ENCODE data around the gene LENG1. TPM values are rescaled to one million over a fixed set of nuclear protein-coding genes. Genes with fewer than 3 reads are reported as not detected.

Gene LENG1
- total RNA-seq, 4 donors from 2014 or later: 7.4 to 12.9 (median 10.4) TPM

- peak; percentile 78 to 99 for TF ChIP-seq EP300 (IDR thresholded peaks at IDR 0.05)
- TF ChIP-seq CTCF (IDR thresholded peaks at IDR 0.05): peak in 1 of 5 experiments; percentile 57
- TF ChIP-seq POLR2A (IDR thresholded peaks at IDR 0.05): peak; percentile 15 to 58
- Histone ChIP-seq H3K27ac (peak within 1 kb of the TSS; percentile 80 to 99 (median 86)), H3K27me3 (no peaks in the 10 kb centered on the region), H3K4me1 (peaks cover 0 to 28% (median 25%) of the 10 kb centered on the region in 4 donors), H3K4me3 (peak within 1 kb of the TSS; percentile 74 to 86 (median 77)), H3K9me3 (no peaks in the 10 kb centered on the region), H3K36me3 (peaks cover 0 to 52% (median 10%) of the 10 kb centered on the region in 3 donors)
- WGBS, 2 donors: 0 to 1% methylated on average over 60 of the region's 60 CpGs
- DNase-seq (ENCODE audit: low spot score in 2 of 2): peak; percentile 99 to 100
These were observed 44.1 kb downstream of the LENG1 start, which contains the start of the genes PRPF31 and TFPT for GRCh38 chr19:54115109-54116063. Gene PRPF31, plus strand, starts transcription at chr19:54115754. Its CDS starts 2,525 bp downstream, at chr19:54118279. Gene TFPT, minus strand, starts transcription at chr19:54115657. Its CDS starts 388 bp downstream, at chr19:54115269.

- 21 to 22% methylated on average over 26 to 27 of the region's 28 CpGs for WGBS, 2 donors
- Histone ChIP-seq H3K36me3 (peaks cover 0 to 52% (median 7%) of the 10 kb centered on the region in 3 donors), H3K9me3 (no peaks in the 10 kb centered on the region), H3K27ac (peak overlapping the region in 3 of 4 donors; percentile 81 to 99 (median 90)), H3K4me3 (peak overlapping the region; percentile 74 to 86 (median 77)), H3K27me3 (no peaks in the 10 kb centered on the region), H3K4me1 (peaks cover 0 to 28% (median 25%) of the 10 kb centered on the region in 4 donors)
- DNase-seq (ENCODE audit: low spot score in 2 of 2): no peak
- TF ChIP-seq EP300 (IDR thresholded peaks at IDR 0.05): no peak
- TF ChIP-seq CTCF (IDR thresholded peaks at IDR 0.05): no peak
- TF ChIP-seq POLR2A (IDR thresholded peaks at IDR 0.05): no peak
These were observed 45.0 kb downstream of the LENG1 start for GRCh38 chr19:54114340-54115108.

GRCh38 chr19:54109651-54110050 lies 49.9 kb downstream of the LENG1 start:
- WGBS, 2 donors: 67 to 70% methylated on average over 6 of the region's 6 CpGs
- TF ChIP-seq CTCF (IDR thresholded peaks at IDR 0.05) (no peak), EP300 (IDR thresholded peaks at IDR 0.05) (no peak), POLR2A (IDR thresholded peaks at IDR 0.05) (no peak)
- H3K27me3 ChIP-seq: no peaks in the 10 kb centered on the region
- H3K4me3 ChIP-seq: no peak overlapping the region
- peaks cover 0 to 9% (median 8%) of the 10 kb centered on the region in 4 donors for H3K4me1 ChIP-seq
- H3K27ac ChIP-seq: no peak overlapping the region
- no peak for DNase-seq (ENCODE audit: low spot score in 2 of 2)
- peaks cover 0 to 82% (median 7%) of the 10 kb centered on the region in 3 donors for H3K36me3 ChIP-seq
- no peaks in the 10 kb centered on the region for H3K9me3 ChIP-seq

- Histone ChIP-seq H3K4me3 (no peak overlapping the region), H3K27ac (no peak overlapping the region), H3K27me3 (no peaks in the 10 kb centered on the region), H3K4me1 (peaks cover 0 to 4% (median 3%) of the 10 kb centered on the region in 4 donors), H3K9me3 (no peaks in the 10 kb centered on the region), H3K36me3 (peaks cover 0 to 82% (median 7%) of the 10 kb centered on the region in 3 donors)
- 61 to 73% methylated on average over 7 of the region's 7 CpGs for WGBS, 2 donors
- TF ChIP-seq EP300 (IDR thresholded peaks at IDR 0.05) (no peak), CTCF (IDR thresholded peaks at IDR 0.05) (no peak), POLR2A (IDR thresholded peaks at IDR 0.05) (no peak)
- no peak for DNase-seq (ENCODE audit: low spot score in 2 of 2)
These were observed 51.0 kb downstream of the LENG1 start for GRCh38 chr19:54108496-54108895.
